ENCODE measurements around the gene PAWR. TPM values are rescaled to one million over a fixed set of nuclear protein-coding genes. Genes with fewer than 3 reads are reported as not detected.
"Not testable (repeated sequence)": the region's sequence is repeated elsewhere in the genome, so short reads cannot be mapped to it uniquely, and the experiment has no call there.

The PAWR gene
- polyA plus RNA-seq, 3 donors = 6.7 to 14.7 (median 7.9) TPM

DNA sequence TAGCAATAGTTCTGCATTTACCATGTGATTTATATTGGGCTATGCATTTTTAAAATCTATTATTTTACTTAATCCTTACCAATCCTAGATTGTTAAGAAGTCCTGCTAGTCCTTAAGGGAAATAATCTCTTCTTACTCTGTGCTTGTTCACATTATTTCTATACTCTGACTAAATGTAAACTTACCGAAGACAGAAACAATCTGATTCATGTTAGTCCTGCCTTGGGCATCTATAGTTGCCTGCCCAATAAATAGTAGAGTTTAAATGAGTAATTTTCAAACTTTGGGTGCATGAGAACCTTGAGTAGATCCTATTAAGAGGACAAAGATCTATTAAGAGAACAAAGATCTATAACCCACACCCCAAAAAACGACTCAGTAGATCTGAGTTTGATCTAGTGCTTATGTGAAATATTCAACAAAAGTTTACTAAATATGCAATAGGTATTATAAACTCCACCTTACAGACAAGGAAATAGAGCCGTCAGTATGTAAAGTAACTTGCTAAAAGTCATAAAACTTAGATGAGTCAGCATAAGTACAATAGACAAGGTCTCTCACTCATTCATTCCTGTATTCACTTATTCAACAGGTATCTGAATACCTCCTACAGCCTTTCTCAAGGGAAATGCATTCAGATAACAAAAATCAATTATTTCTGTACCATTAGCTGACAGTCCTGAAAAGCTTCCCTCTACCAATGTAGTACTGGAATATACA lies 127.6 kb downstream of the PAWR start:
- H3K27ac ChIP-seq (ENCODE audit: low read depth, low read length) = no peak overlapping the region
- 73 to 80% (median 75%) methylated on average over 3 of the region's 3 CpGs for WGBS, 3 donors

GRCh38 chr12:79561401-79562132 lies 129.2 kb downstream of the PAWR start:
- WGBS, 3 donors = 96 to 98% (median 97%) methylated on average over 35 of the region's 35 CpGs
- no peak overlapping the region for H3K27ac ChIP-seq (ENCODE audit: low read depth, low read length)

DNA sequence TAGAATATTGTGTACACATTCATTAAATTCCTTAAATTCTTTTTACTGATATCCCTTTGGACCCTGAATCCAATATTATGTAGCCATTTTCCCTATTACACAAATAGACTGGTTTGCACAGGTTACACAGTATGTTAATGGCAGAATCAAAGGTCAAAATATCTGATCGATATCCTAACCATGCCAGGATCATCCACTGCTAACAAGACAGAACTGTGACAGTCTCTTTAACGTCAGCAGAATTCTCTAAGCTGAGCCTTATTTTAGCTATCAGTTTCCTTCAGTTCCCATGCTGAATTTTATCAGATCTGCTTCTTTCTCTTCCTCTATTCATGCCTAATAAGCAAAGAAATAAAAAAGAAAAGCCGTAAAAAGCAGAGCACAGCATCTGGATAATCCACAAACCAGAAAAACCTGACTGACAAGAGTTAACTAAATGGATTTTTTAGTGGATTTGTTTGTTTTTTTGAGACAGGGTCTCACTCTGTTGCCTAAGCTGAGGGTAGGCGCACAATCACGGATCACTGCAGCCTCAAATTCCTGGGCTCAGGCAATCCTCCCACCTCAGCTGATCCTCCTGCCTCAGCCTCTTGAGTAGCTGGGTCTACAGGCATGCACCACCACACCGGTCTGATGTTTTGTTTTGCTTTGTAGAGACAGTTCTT lies 130.4 kb downstream of the PAWR start:
- WGBS, 3 donors = 47 to 79% (median 78%) methylated on average over 6 of the region's 6 CpGs
- no peak overlapping the region for H3K27ac ChIP-seq (ENCODE audit: low read depth, low read length)

- WGBS, 3 donors = 77 to 87% (median 80%) methylated on average over 2 of the region's 2 CpGs
- H3K27ac ChIP-seq (ENCODE audit: low read depth, low read length) = no peak overlapping the region
Observed at GRCh38 chr12:79559591-79559990, 131.2 kb downstream of the PAWR start.

DNA sequence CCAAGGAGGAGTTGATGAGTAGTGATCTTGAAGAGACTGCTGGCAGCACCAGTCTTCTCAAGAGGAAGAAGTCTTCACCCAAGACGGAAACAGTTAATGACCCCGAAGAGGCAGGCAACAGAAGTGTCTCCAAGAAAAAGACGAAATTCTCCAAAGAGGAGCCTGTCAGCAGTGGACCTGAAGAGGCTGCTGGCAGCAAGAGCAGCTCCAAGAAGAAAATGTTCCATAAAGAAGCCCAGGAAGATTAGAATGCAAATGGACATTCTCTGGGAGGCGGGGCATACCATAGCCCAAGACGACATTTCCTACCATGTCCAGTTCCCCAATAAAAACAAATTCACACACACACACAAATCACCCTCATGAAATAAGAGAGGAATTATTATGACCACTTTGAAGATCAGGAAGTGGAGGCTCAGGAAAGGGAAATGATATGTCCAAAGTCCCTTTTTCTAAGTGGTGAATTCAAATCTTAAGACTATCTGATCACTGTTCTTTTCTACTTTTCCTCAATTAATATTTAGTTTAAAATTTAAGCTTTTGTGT lies 131.8 kb downstream of the PAWR start:
- WGBS, 3 donors = 67 to 81% (median 69%) methylated on average over 5 of the region's 5 CpGs
- H3K27ac ChIP-seq (ENCODE audit: low read depth, low read length) = no peak overlapping the region

DNA sequence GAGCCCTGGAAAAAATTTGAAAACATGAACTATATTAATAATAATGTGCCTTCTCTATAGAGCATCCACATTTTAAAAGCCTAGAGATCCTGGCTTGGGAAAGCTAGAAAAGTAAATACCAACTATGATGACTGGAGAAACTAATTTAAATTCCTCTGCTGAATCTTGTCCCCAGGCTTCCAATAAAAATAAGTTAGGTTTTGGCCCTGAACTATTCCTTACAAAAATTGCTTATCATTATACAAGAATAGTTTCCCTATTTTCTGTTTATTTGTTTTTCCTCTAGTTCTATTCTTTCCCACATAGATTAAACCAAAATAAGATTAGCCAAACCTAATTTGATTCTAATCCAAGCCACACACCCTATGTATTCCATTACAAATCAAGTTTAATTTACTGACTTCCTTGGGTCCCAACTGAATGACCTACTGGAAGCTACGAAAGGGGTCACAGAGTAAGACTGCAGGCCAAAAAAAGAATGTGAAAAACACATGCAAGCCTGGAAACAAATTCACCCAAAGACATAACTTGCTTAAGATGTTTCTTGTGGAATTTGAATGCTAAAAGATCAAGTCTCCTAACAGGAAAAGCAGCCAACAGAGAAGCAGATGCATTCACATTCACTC lies 133.0 kb downstream of the PAWR start:
- WGBS, 3 donors = 38 to 78% (median 51%) methylated on average over 1 of the region's 1 CpG
- no peak overlapping the region for H3K27ac ChIP-seq (ENCODE audit: low read depth, low read length)

- WGBS, 3 donors = 45 to 61% (median 55%) methylated on average over 3 of the region's 3 CpGs
- H3K27ac ChIP-seq (ENCODE audit: low read depth, low read length) = no peak overlapping the region
Observed at GRCh38 chr12:79555028-79555925, 135.5 kb downstream of the PAWR start.

- 95 to 96% (median 96%) methylated on average over 24 of the region's 24 CpGs for WGBS, 3 donors
Observed at GRCh38 chr12:79553863-79554574, 136.7 kb downstream of the PAWR start.

DNA sequence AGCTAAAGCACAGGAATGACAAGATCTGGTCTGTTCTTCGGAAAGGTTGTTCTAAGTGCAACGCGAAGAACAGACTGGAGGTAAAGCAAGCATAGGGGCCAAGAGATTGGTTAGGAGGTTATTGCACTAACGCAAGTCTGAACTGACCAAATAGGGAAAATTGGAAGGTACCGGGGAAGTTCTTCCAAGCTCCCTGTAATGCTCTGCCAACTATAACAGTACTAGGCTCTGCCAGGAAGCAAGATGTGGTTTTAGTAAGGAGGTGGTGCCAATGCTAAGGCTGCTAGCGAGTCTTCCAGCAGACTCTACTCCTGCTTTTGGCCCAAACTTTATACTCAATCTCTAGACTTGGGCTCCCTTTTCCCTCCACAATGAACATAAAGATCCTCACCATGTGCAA lies 138.6 kb downstream of the PAWR start:
- no peak overlapping the region for H3K27ac ChIP-seq (ENCODE audit: low read depth, low read length)
- 78 to 83% (median 82%) methylated on average over 6 of the region's 6 CpGs for WGBS, 3 donors

More at GRCh38 chr12:79553863-79554574, 136.7 kb downstream of the PAWR start:
- H3K27ac ChIP-seq (ENCODE audit: low read depth, low read length) = no peak overlapping the region

- 80 to 92% (median 89%) methylated on average over 4 of the region's 4 CpGs for WGBS, 3 donors
- H3K27ac ChIP-seq (ENCODE audit: low read depth, low read length) = no peak overlapping the region
Observed at GRCh38 chr12:79549531-79550271, 141.1 kb downstream of the PAWR start.

GRCh38 chr12:79548610-79548924 lies 142.2 kb downstream of the PAWR start:
- H3K27ac ChIP-seq (ENCODE audit: low read depth, low read length) = no peak overlapping the region

- 43 to 48% (median 47%) methylated on average over 8 of the region's 8 CpGs for WGBS, 3 donors
Observed at GRCh38 chr12:79547735-79548609, 142.8 kb downstream of the PAWR start.

DNA sequence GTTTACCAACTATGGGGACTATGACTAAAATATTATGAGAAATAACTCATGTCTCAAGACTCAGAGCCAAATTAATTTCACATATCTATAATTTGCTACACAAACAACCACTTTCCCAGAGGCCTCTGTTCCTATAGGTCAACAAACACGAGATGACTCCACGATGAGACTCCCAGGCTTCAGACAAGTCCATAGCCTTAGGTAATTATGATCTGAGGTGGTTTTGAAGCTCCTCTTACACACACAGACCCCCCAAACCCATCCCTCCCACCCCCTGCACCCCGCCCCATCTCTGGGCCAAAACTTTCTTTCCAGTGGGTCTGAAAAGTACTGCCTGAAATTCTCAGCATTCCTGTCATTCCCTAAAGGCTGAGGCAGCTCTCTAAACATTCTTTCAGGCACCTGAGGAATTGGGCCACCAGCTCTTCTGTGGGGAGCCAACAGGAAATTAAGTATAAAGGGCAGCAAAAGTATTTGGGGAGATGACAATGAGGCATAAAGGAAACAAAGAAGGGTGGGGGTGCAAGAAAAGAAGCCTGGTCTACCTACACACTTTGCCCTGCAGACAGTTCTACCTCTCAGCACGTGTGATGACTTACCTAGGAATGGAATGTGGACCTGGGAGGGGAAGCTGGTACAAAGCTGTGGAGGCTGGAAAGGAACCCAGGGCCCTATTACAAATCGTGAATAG lies 143.6 kb downstream of the PAWR start:
- 50 to 54% (median 50%) methylated on average over 5 of the region's 5 CpGs for WGBS, 3 donors
- H3K27ac ChIP-seq (ENCODE audit: low read depth, low read length) = no peak overlapping the region

More at GRCh38 chr12:79547735-79548609, 142.8 kb downstream of the PAWR start:
- no peak overlapping the region for H3K27ac ChIP-seq (ENCODE audit: low read depth, low read length)

- H3K27ac ChIP-seq (ENCODE audit: low read depth, low read length) = no peak overlapping the region
- 81 to 88% (median 86%) methylated on average over 5 of the region's 5 CpGs for WGBS, 3 donors
Observed at GRCh38 chr12:79546466-79547043, 144.2 kb downstream of the PAWR start.

DNA sequence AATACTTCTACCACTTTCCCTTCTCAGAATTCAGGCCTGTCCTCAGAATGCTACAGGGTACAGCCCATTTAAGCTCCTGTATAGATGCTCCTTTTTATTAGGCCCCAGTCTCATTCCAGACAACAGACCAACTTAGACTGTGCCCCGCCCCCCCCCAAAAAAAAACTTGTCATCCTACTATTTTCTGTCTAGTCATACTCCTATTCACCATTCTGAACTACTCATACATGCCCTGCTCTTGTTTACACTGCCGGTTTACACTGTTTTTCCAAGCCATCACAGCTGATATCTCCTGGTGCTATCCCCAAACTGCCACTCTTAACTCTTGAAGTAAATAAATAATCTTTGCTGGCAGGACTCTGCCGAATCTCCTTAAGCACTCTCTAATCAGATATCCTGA lies 146.3 kb downstream of the PAWR start:
- H3K27ac ChIP-seq (ENCODE audit: low read depth, low read length) = not testable (repeated sequence)

More for the DNA sequence above, 146.3 kb downstream of the PAWR start:
- WGBS, 3 donors = 70 to 85% (median 85%) methylated on average over 3 of the region's 3 CpGs
